Skeletal muscle satellite cell (primary cell): ENCODE data around the gene PIP4K2B.

Source experiments
- H3K27me3 ChIP-seq: 2 replicates; pipeline ENCODE4 v1.7.0; 2013; ENCODE audit warnings: low read length; ENCODE audit not compliant: control insufficient read depth, insufficient read depth
- H3K36me3 ChIP-seq: 2 replicates; pipeline ENCODE4 v1.7.0; 2013; ENCODE audit warnings: mild to moderate bottlenecking, control low read depth, low read length; ENCODE audit not compliant: insufficient read depth
- H3K4me1 ChIP-seq: 2 replicates; pipeline ENCODE4 v1.7.0; 2013; ENCODE audit warnings: low read length; ENCODE audit not compliant: control insufficient read depth, insufficient read depth
- H3K4me2 ChIP-seq: 2 replicates; pipeline ENCODE4 v1.7.0; 2013; ENCODE audit warnings: mild to moderate bottlenecking, low read length
- H3K4me3 ChIP-seq: 2 replicates; pipeline ENCODE4 v1.7.0; 2013; ENCODE audit warnings: low read length
- H3K9ac ChIP-seq: 2 replicates; pipeline ENCODE4 v1.7.0; 2013; ENCODE audit warnings: mild to moderate bottlenecking, low read depth, low read length, moderate library complexity
- H3K9me3 ChIP-seq: replicated peaks from 2 replicates; pipeline ENCODE4 v1.7.0; 2013; ENCODE audit warnings: mild to moderate bottlenecking, control low read depth, low read length

PIP4K2B gene

GRCh38 chr17:38741921-38742410 lies 57.4 kb downstream of the PIP4K2B start:
- peak overlapping the region; percentile 41 for H3K9ac ChIP-seq
- peaks cover 34% of the 10 kb centered on the region for H3K4me1 ChIP-seq
- H3K4me3 ChIP-seq: no peak overlapping the region
- peaks cover 22% of the 10 kb centered on the region for H3K36me3 ChIP-seq
- no peaks in the 10 kb centered on the region for H3K9me3 ChIP-seq
- no peak overlapping the region for H3K4me2 ChIP-seq
- no peaks in the 10 kb centered on the region for H3K27me3 ChIP-seq

- Histone ChIP-seq H3K27me3 (no peaks in the 10 kb centered on the region), H3K9me3 (no peaks in the 10 kb centered on the region), H3K9ac (no peak overlapping the region), H3K36me3 (peaks cover 22% of the 10 kb centered on the region), H3K4me2 (no peak overlapping the region), H3K4me3 (no peak overlapping the region), H3K4me1 (peaks cover 31% of the 10 kb centered on the region)
Observed at GRCh38 chr17:38741461-38741860, 57.9 kb downstream of the PIP4K2B start.

- peaks cover 25% of the 10 kb centered on the region for H3K4me1 ChIP-seq
- H3K9me3 ChIP-seq: no peaks in the 10 kb centered on the region
- no peak overlapping the region for H3K4me2 ChIP-seq
- no peaks in the 10 kb centered on the region for H3K27me3 ChIP-seq
- H3K36me3 ChIP-seq: peaks cover 28% of the 10 kb centered on the region
- no peak overlapping the region for H3K4me3 ChIP-seq
- no peak overlapping the region for H3K9ac ChIP-seq
Observed at GRCh38 chr17:38740806-38741205, 58.5 kb downstream of the PIP4K2B start.

GRCh38 chr17:38740044-38740443 lies 59.3 kb downstream of the PIP4K2B start:
- Histone ChIP-seq H3K4me3 (no peak overlapping the region), H3K36me3 (peaks cover 30% of the 10 kb centered on the region), H3K9ac (no peak overlapping the region), H3K9me3 (no peaks in the 10 kb centered on the region), H3K4me1 (peaks cover 27% of the 10 kb centered on the region), H3K4me2 (no peak overlapping the region), H3K27me3 (no peaks in the 10 kb centered on the region)

GRCh38 chr17:38739305-38739704 lies 60.1 kb downstream of the PIP4K2B start:
- Histone ChIP-seq H3K4me3 (no peak overlapping the region), H3K9me3 (no peaks in the 10 kb centered on the region), H3K4me2 (no peak overlapping the region), H3K9ac (no peak overlapping the region), H3K27me3 (no peaks in the 10 kb centered on the region), H3K4me1 (peaks cover 28% of the 10 kb centered on the region), H3K36me3 (peaks cover 36% of the 10 kb centered on the region)

- H3K36me3 ChIP-seq: peaks cover 41% of the 10 kb centered on the region
- no peaks in the 10 kb centered on the region for H3K27me3 ChIP-seq
- no peak overlapping the region for H3K9ac ChIP-seq
- peaks cover 28% of the 10 kb centered on the region for H3K4me1 ChIP-seq
- no peak overlapping the region for H3K4me3 ChIP-seq
- no peak overlapping the region for H3K4me2 ChIP-seq
- H3K9me3 ChIP-seq: no peaks in the 10 kb centered on the region
Observed at GRCh38 chr17:38738686-38739085, 60.7 kb downstream of the PIP4K2B start.

- Histone ChIP-seq H3K36me3 (peaks cover 47% of the 10 kb centered on the region), H3K27me3 (no peaks in the 10 kb centered on the region), H3K4me2 (no peak overlapping the region), H3K9me3 (no peaks in the 10 kb centered on the region), H3K9ac (no peak overlapping the region), H3K4me3 (no peak overlapping the region), H3K4me1 (peaks cover 22% of the 10 kb centered on the region)
Observed at GRCh38 chr17:38738007-38738662, 61.2 kb downstream of the PIP4K2B start.

- Histone ChIP-seq H3K27me3 (no peaks in the 10 kb centered on the region), H3K9ac (no peak overlapping the region), H3K4me2 (peak overlapping the region; percentile 9), H3K9me3 (no peaks in the 10 kb centered on the region), H3K4me3 (no peak overlapping the region), H3K36me3 (peaks cover 53% of the 10 kb centered on the region), H3K4me1 (peaks cover 28% of the 10 kb centered on the region)
Observed at GRCh38 chr17:38735161-38735997, 64.0 kb downstream of the PIP4K2B start.

- H3K4me1 ChIP-seq: peaks cover 34% of the 10 kb centered on the region
- H3K36me3 ChIP-seq: peaks cover 46% of the 10 kb centered on the region
- H3K4me3 ChIP-seq: no peak overlapping the region
- H3K27me3 ChIP-seq: no peaks in the 10 kb centered on the region
- no peak overlapping the region for H3K9ac ChIP-seq
- H3K4me2 ChIP-seq: no peak overlapping the region
- no peaks in the 10 kb centered on the region for H3K9me3 ChIP-seq
Observed at GRCh38 chr17:38733982-38734973, 65.1 kb downstream of the PIP4K2B start.

GRCh38 chr17:38733282-38733981 lies 65.9 kb downstream of the PIP4K2B start:
- H3K9ac ChIP-seq: no peak overlapping the region
- H3K9me3 ChIP-seq: no peaks in the 10 kb centered on the region
- no peak overlapping the region for H3K4me3 ChIP-seq
- no peaks in the 10 kb centered on the region for H3K27me3 ChIP-seq
- peaks cover 38% of the 10 kb centered on the region for H3K36me3 ChIP-seq
- H3K4me1 ChIP-seq: peaks cover 35% of the 10 kb centered on the region
- no peak overlapping the region for H3K4me2 ChIP-seq
